ENCODE data around the gene MS4A15. TPM values are rescaled to one million over a fixed set of nuclear protein-coding genes. Genes with fewer than 3 reads are reported as not detected.
"Not testable (repeated sequence)": the region's sequence is repeated elsewhere in the genome, so short reads cannot be mapped to it uniquely, and the experiment has no call there.

Gene MS4A15
- total and polyA plus RNA-seq, 9 donors = 0.15 to 1.1 (median 0.33) TPM; not detected in 6

DNA sequence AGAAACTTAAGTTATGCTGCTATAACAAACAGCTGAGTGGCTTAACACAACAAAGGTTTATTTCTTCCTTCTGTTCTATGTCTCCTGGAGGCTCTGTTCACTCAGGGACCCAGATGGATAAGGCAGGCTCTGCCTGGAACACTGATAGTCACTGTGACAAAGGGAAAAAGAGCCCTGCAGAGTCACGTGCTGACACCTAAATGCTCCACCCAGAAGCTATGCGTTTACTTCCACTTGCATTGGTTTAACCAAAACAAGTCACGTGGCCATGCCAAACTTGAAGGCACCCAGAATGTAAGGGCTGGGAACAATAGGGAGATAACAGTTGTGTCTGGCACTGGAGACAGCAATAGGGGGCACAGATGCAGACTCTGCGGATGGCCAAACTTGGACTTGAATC, 3.4 kb upstream of the MS4A15 start:
- no peak for DNase-seq
- TF ChIP-seq POLR2A (IDR thresholded peaks at IDR 0.05) (no peak), EP300 (IDR thresholded peaks at IDR 0.05) (no peak)
- TF ChIP-seq, protein P1, sequence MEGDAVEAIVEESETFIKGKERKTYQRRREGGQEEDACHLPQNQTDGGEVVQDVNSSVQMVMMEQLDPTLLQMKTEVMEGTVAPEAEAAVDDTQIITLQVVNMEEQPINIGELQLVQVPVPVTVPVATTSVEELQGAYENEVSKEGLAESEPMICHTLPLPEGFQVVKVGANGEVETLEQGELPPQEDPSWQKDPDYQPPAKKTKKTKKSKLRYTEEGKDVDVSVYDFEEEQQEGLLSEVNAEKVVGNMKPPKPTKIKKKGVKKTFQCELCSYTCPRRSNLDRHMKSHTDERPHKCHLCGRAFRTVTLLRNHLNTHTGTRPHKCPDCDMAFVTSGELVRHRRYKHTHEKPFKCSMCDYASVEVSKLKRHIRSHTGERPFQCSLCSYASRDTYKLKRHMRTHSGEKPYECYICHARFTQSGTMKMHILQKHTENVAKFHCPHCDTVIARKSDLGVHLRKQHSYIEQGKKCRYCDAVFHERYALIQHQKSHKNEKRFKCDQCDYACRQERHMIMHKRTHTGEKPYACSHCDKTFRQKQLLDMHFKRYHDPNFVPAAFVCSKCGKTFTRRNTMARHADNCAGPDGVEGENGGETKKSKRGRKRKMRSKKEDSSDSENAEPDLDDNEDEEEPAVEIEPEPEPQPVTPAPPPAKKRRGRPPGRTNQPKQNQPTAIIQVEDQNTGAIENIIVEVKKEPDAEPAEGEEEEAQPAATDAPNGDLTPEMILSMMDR (IDR thresholded peaks at IDR 0.05) = no peak
- Histone ChIP-seq H3K27ac (no peak overlapping the region), H3K9me3 (no peaks in the 10 kb centered on the region), H3K36me3 (no peaks in the 10 kb centered on the region), H3K4me3 (no peak overlapping the region), H3K27me3 (no peaks in the 10 kb centered on the region), H3K4me1 (ENCODE audit: insufficient read depth) (no peaks in the 10 kb centered on the region)
- 49 to 78% (median 65%) methylated on average over 4 of the region's 4 CpGs for WGBS, 3 donors
- intact Hi-C loops (cut with DNase I) = no loop called here

DNA sequence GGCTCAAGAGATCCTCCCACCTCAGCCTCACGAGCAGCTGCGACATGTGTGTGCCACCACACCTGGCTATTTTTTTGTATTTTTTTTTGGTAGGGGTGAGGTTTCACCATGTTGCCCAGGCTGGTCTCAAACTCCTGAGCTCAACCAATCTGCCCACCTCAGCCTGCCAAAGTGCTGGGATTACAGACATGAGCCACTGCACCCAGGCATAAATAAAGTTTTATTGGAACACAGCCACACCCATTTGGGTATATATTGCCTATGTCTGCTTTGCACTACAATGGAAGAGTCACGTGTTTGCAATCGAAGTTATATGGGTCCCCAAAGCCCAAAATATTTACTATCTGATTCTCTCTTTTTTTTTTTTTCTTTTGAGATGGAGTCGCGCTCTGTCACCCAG, 1.8 kb upstream of the MS4A15 start:
- Histone ChIP-seq H3K27ac (no peak overlapping the region), H3K4me3 (no peak overlapping the region), H3K9me3 (no peaks in the 10 kb centered on the region), H3K36me3 (no peaks in the 10 kb centered on the region), H3K4me1 (ENCODE audit: insufficient read depth) (no peaks in the 10 kb centered on the region), H3K27me3 (no peaks in the 10 kb centered on the region)
- intact Hi-C loops (cut with DNase I) = no loop called here
- TF ChIP-seq POLR2A (IDR thresholded peaks at IDR 0.05) = no peak
- TF ChIP-seq, protein P1 (IDR thresholded peaks at IDR 0.05) = no peak
- no peak for TF ChIP-seq EP300 (IDR thresholded peaks at IDR 0.05)
- DNase-seq = no peak
- WGBS, 3 donors = 75 to 87% (median 85%) methylated on average over 6 of the region's 6 CpGs

DNA sequence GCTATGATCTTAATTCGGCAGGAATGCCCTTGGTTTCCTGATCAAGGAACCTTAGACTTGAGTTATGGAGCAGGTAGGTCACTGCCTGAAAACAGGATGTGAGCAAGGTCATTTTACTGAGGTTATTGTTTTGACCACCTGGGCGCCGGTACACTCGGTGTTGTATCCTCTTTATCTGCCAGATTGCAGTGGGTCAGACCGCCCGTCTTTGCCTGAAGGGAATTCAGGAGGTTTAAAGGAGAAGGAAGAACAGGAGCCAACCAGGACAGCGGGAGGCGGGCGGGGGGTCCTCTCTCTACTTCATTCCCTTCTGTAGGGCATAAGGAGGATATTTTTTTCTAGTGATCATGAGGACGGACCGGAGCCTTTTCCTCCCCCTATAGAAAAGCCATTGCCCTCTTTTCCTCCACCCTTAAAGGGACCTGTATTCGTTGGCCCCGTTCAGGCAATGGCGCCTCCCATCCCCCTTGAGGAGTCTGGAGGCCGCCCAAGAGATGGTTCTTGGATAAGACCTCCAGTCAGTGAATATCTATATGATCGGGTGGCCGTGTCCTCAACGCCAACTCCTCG, 649 bp downstream of the MS4A15 start:
- Histone ChIP-seq H3K36me3 (no peaks in the 10 kb centered on the region), H3K4me3 (no peak overlapping the region), H3K27me3 (no peaks in the 10 kb centered on the region), H3K9me3 (no peaks in the 10 kb centered on the region), H3K27ac (no peak overlapping the region), H3K4me1 (ENCODE audit: insufficient read depth) (no peaks in the 10 kb centered on the region)
- no peak for DNase-seq
- WGBS, 3 donors = 86 to 91% (median 91%) methylated on average over 19 of the region's 19 CpGs
- intact Hi-C loops (cut with DNase I) = no loop called here
- TF ChIP-seq, protein P1 (IDR thresholded peaks at IDR 0.05) = no peak
- TF ChIP-seq POLR2A (IDR thresholded peaks at IDR 0.05) (no peak), EP300 (IDR thresholded peaks at IDR 0.05) (no peak)

DNA sequence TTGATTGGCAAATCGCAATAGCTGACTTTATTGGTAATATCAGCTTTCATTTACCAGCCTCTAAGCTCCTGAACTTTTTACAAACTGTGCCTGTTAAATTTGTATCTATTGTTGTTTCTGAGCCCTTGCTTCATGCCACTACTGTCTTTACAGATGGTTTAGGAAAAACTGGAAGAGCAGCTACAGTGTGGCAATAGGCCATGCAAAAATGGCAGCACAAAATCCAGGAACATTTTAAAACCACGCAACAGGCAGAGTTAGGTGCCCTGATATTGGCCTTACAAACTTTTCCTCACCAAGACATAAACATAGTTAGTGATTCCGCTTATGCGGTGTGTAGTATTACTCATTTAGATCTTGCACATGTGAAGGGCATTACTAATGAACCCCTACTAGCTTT, 2.0 kb downstream of the MS4A15 start:
- intact Hi-C loops (cut with DNase I) = not testable (repeated sequence)

DNA sequence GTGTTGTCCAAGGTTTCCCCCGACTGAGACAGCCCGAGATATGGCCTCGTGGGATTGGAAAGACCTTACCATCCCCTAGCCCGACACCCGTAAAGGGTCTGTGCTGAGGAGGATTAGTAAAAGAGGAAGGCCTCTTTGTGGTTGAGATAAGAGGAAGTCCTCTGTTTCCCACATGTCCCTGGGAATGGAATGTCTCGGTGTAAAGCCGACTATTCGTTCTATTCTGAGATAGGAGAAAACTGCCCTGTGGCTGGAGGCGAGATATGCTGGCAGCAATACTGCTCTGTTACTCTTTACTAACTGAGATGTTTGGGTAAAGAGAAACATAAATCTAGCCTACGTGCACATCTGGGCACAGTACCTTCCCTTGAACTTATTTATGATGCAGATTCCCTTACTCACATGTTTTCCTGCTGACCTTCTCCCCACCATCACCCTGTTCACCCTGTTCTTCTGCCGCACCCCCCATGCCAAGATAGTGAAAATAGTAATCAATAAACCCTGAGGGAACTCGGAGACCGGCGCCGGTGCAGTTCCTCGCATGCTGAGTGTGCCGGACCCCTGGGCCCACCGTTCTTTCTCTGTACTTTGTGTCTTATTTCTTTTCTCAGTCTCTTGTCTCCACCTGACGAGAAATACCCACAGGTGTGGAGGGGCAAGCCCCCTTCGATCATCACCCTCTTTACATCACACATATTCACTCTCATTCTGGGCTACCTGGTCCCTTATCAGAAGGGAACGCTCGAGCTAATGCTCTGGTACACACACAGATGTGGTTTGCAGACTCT, 3.0 kb downstream of the MS4A15 start:
- intact Hi-C loops (cut with DNase I); H3K27me3 ChIP-seq; H3K4me1 ChIP-seq (ENCODE audit: insufficient read depth); H3K4me3 ChIP-seq; H3K36me3 ChIP-seq; H3K9me3 ChIP-seq: not testable (repeated sequence)
- H3K27ac ChIP-seq = peak overlapping the region; percentile 45 to 49
- WGBS, 3 donors = 27 to 44% (median 43%) methylated on average over 22 of the region's 22 CpGs
- peak in 1 of 5 donors; percentile 46 for DNase-seq

More for the DNA sequence above, 2.0 kb downstream of the MS4A15 start:
- H3K27me3 ChIP-seq; H3K9me3 ChIP-seq; H3K4me1 ChIP-seq (ENCODE audit: insufficient read depth); H3K4me3 ChIP-seq; H3K27ac ChIP-seq; H3K36me3 ChIP-seq; DNase-seq: not testable (repeated sequence)
- 84 to 93% (median 87%) methylated on average over 4 of the region's 4 CpGs for WGBS, 3 donors

All from ovary (tissue), 9 donors.